H9 (cell line): Measurements from ENCODE around the gene TTC33. TPM values are rescaled to one million over a fixed set of nuclear protein-coding genes. Genes with fewer than 3 reads are reported as not detected.

ENCODE experiments used
- DNase-seq: peaks from one replicate; pipeline ENCODE4 v3.0.0-alpha.2; 2017
- H2AFZ ChIP-seq: one replicate; pipeline ENCODE4 v1.6.1; 2013; ENCODE audit warnings: mild to moderate bottlenecking, low read length, control low read depth, moderate library complexity
- H2AK5ac ChIP-seq: 2 replicates; pipeline ENCODE4 v1.6.1; 2013; ENCODE audit warnings: low read length, control low read depth, mixed read lengths; ENCODE audit not compliant: insufficient read length
- H2BK120ac ChIP-seq: one replicate; pipeline ENCODE4 v1.6.1; 2013; ENCODE audit warnings: low read depth, mild to moderate bottlenecking, low read length, control low read depth, inconsistent platforms; ENCODE audit not compliant: poor library complexity, severe bottlenecking
- H2BK12ac ChIP-seq: 2 replicates; pipeline ENCODE4 v1.6.1; 2013; ENCODE audit warnings: low read length, control low read depth, mixed read lengths, low read depth; ENCODE audit not compliant: insufficient read length
- H2BK15ac ChIP-seq: 2 replicates; pipeline ENCODE4 v1.6.1; 2013; ENCODE audit warnings: low read depth, low read length, control low read depth
- H2BK20ac ChIP-seq: one replicate; pipeline ENCODE4 v1.6.1; 2013; ENCODE audit warnings: low read depth, mild to moderate bottlenecking, low read length, control low read depth, inconsistent platforms; ENCODE audit not compliant: poor library complexity, severe bottlenecking
- H2BK5ac ChIP-seq: 2 replicates; pipeline ENCODE4 v1.6.1; 2013; ENCODE audit warnings: low read length, control low read depth, mixed read lengths; ENCODE audit not compliant: insufficient read length
- H3K14ac ChIP-seq: 2 replicates; pipeline ENCODE4 v1.6.1; 2013; ENCODE audit warnings: low read length, control low read depth; ENCODE audit not compliant: insufficient read depth
- H3K18ac ChIP-seq: 2 replicates; pipeline ENCODE4 v1.6.1; 2013; ENCODE audit warnings: low read depth, mild to moderate bottlenecking, mixed read lengths, low read length, control low read depth; ENCODE audit not compliant: insufficient read length
- H3K23ac ChIP-seq: 2 replicates; pipeline ENCODE4 v1.6.1; 2013; ENCODE audit warnings: low read length, control low read depth, mixed read lengths, low read depth; ENCODE audit not compliant: insufficient read length
- H3K23me2 ChIP-seq: 2 replicates; pipeline ENCODE4 v1.6.1; 2013; ENCODE audit warnings: low read depth, mild to moderate bottlenecking, mixed read lengths, low read length, control low read depth; ENCODE audit not compliant: insufficient read length, poor library complexity, severe bottlenecking
- H3K27ac ChIP-seq: 2 replicates; pipeline ENCODE4 v1.5.1; 2013; ENCODE audit warnings: low read length, control low read depth, mixed read lengths, low read depth; ENCODE audit not compliant: insufficient read length
- H3K27me3 ChIP-seq: 2 replicates; pipeline ENCODE4 v1.6.1; 2013; ENCODE audit warnings: low read length, control low read depth, inconsistent platforms; ENCODE audit not compliant: insufficient read depth
- H3K4ac ChIP-seq: 2 replicates; pipeline ENCODE4 v1.6.1; 2013; ENCODE audit warnings: low read depth, mild to moderate bottlenecking, control low read depth, inconsistent platforms, low read length, moderate library complexity
- H3K4me1 ChIP-seq: 2 replicates; pipeline ENCODE4 v1.6.1; 2013; ENCODE audit warnings: low read length, control low read depth, inconsistent platforms; ENCODE audit not compliant: insufficient read depth
- H3K4me2 ChIP-seq: 2 replicates; pipeline ENCODE4 v1.6.1; 2013; ENCODE audit warnings: low read length, control low read depth, mixed read lengths; ENCODE audit not compliant: insufficient read length, insufficient read depth
- H3K56ac ChIP-seq: 2 replicates; pipeline ENCODE4 v1.6.1; 2013; ENCODE audit warnings: low read depth, mild to moderate bottlenecking, mixed read lengths, low read length, control low read depth; ENCODE audit not compliant: insufficient read length
- H3K79me1 ChIP-seq: 2 replicates; pipeline ENCODE4 v1.6.1; 2013; ENCODE audit warnings: low read depth, mild to moderate bottlenecking, moderate library complexity, low read length, control low read depth, inconsistent platforms; ENCODE audit not compliant: insufficient read depth, poor library complexity, severe bottlenecking
- H3K79me2 ChIP-seq: 2 replicates; pipeline ENCODE4 v1.6.1; 2013; ENCODE audit warnings: low read length, control low read depth, inconsistent platforms; ENCODE audit not compliant: insufficient read depth
- H3K9ac ChIP-seq: 2 replicates; pipeline ENCODE4 v1.6.1; 2013; ENCODE audit warnings: low read length, control low read depth, mixed read lengths; ENCODE audit not compliant: insufficient read length; ENCODE audit errors: extremely low read depth
- H3K9me3 ChIP-seq: one replicate; pipeline ENCODE4 v1.6.1; 2013; ENCODE audit warnings: low read depth, low read length, inconsistent platforms; ENCODE audit not compliant: control insufficient read depth
- H3T11ph ChIP-seq: one replicate; pipeline ENCODE4 v1.6.1; 2013; ENCODE audit warnings: mild to moderate bottlenecking, low read length, control low read depth, inconsistent platforms
- H4K20me1 ChIP-seq: one replicate; pipeline ENCODE4 v1.6.1; 2013; ENCODE audit not compliant: control insufficient read depth, insufficient read length, insufficient read depth
- H4K5ac ChIP-seq: 2 replicates; pipeline ENCODE4 v1.6.1; 2013; ENCODE audit warnings: low read depth, mild to moderate bottlenecking, mixed read lengths, low read length, control low read depth; ENCODE audit not compliant: insufficient read length
- H4K8ac ChIP-seq: replicated peaks from 2 replicates; pipeline ENCODE4 v1.6.1; 2013; ENCODE audit warnings: low read length, control low read depth, mixed read lengths, low read depth; ENCODE audit not compliant: insufficient read length
- H4K91ac ChIP-seq: 2 replicates; pipeline ENCODE4 v1.6.1; 2013; ENCODE audit warnings: low read depth, mild to moderate bottlenecking, moderate library complexity, mixed read lengths, low read length, control low read depth; ENCODE audit not compliant: insufficient read length
- H3K27ac Mint-ChIP-seq, 3 experiments: 2 replicates in 2 of 3; 3 replicates in 1 of 3; pipeline ENCODE4 v1.8.0; 2020 to 2021; ENCODE audit warnings: mixed read lengths in 3 of 3, mild to moderate bottlenecking in 1 of 3, moderate library complexity in 1 of 3
- H3K27me3 Mint-ChIP-seq: 2 replicates; pipeline ENCODE4 v1.8.0; 2021; ENCODE audit warnings: low read depth, mild to moderate bottlenecking, moderate library complexity, mixed read lengths
- H3K36me3 Mint-ChIP-seq, 3 experiments: 2 replicates in 2 of 3; 3 replicates in 1 of 3; pipeline ENCODE4 v1.8.0; 2020 to 2021; ENCODE audit warnings: low read depth in 3 of 3, mixed read lengths in 3 of 3; ENCODE audit not compliant: insufficient read depth in 1 of 3
- H3K4me1 Mint-ChIP-seq, 2 experiments: 2 replicates each; pipeline ENCODE4 v1.8.0; 2020; ENCODE audit warnings: mixed read lengths in 2 of 2
- H3K4me3 Mint-ChIP-seq, 2 experiments: 2 replicates in 1 of 2; 3 replicates in 1 of 2; pipeline ENCODE4 v1.8.0; 2020 to 2021; ENCODE audit warnings: mild to moderate bottlenecking in 2 of 2, mixed read lengths in 2 of 2, moderate library complexity in 1 of 2
- H3K9me3 Mint-ChIP-seq, 2 experiments: 2 replicates in 1 of 2; 3 replicates in 1 of 2; pipeline ENCODE4 v1.8.0; 2020; ENCODE audit warnings: mild to moderate bottlenecking in 2 of 2, mixed read lengths in 2 of 2, moderate library complexity in 1 of 2
- CTCF ChIP-seq: fragments of 200-600 bp; sonication (generic); conservative IDR thresholded peaks from 3 replicates; pipeline ENCODE4 v1.8.0; 2021; ENCODE audit warnings: antibody characterized with exemption, mild to moderate bottlenecking
- WGBS: extraction: QIAGEN DNeasy Blood & Tissue Kit; methylation state at CpG from one replicate; pipeline ENCODE4 v1.1.7; 2013; ENCODE audit warnings: missing lambda C conversion rate, low lambda C conversion rate, mixed read lengths; ENCODE audit not compliant: insufficient read length; ENCODE audit errors: extremely low coverage; 5-methylcytosine and 5-hydroxymethylcytosine counted together
- total RNA-seq: library from RNA; stranded (reverse); gene quantifications from 2 replicates; pipeline ENCODE4 v1.2.1, GENCODE V29; 2021

The TTC33 gene
- total RNA-seq, 1 experiment from 2014 or later: 7.3 TPM

GRCh38 chr5:40801771-40802562 is 46.2 kb upstream of the TTC33 start:
- H2BK15ac ChIP-seq: no peak overlapping the region
- H4K20me1 ChIP-seq: no peaks in the 10 kb centered on the region
- no peaks in the 10 kb centered on the region for H3K79me1 ChIP-seq
- DNase-seq: no peak
- no peak overlapping the region for H2BK5ac ChIP-seq
- no peak overlapping the region for H4K91ac ChIP-seq
- no peak overlapping the region for H2AK5ac ChIP-seq
- H3K27me3 Mint-ChIP-seq: peaks cover 6% of the 10 kb centered on the region; the same call in 1 of the 2 replicates
- H2BK12ac ChIP-seq: no peak overlapping the region
- peak overlapping the region in 2 of 3 experiments; percentile 2 to 22; a peak in 3 of 7 replicates for H3K27ac Mint-ChIP-seq
- H3K4me2 ChIP-seq: no peak overlapping the region
- H3K14ac ChIP-seq: no peak overlapping the region
- H2BK20ac ChIP-seq: no peak overlapping the region
- H3K4me3 Mint-ChIP-seq: peak overlapping the region in 1 of 2 experiments; percentile 10; a peak in 1 of 5 replicates
- H4K5ac ChIP-seq: no peak overlapping the region
- H3K79me2 ChIP-seq: peaks cover 4% of the 10 kb centered on the region; the same call in 1 of the 2 replicates
- H3K27ac ChIP-seq: no peak overlapping the region
- H4K8ac ChIP-seq: no peak overlapping the region
- no peaks in the 10 kb centered on the region; the same call in 1 of the 2 replicates for H3K4me1 ChIP-seq
- H3T11ph ChIP-seq: no peak overlapping the region
- TF ChIP-seq CTCF: no peak
- no peak overlapping the region for H3K9ac ChIP-seq
- H3K27me3 ChIP-seq: no peaks in the 10 kb centered on the region
- H3K36me3 Mint-ChIP-seq: no peaks in the 10 kb centered on the region; a peak in 1 of 7 replicates
- no peak overlapping the region for H2AFZ ChIP-seq
- H3K9me3 Mint-ChIP-seq: peaks cover 0 to 2% of the 10 kb centered on the region in 2 experiments; a peak in 1 of 5 replicates
- H3K56ac ChIP-seq: no peak overlapping the region
- H3K4ac ChIP-seq: no peak overlapping the region
- WGBS: no CpG with 5 or more reads among the region's 8 CpGs
- H2BK120ac ChIP-seq: no peak overlapping the region
- no peak overlapping the region for H3K18ac ChIP-seq
- H3K4me1 Mint-ChIP-seq: peaks cover 9 to 20% of the 10 kb centered on the region in 2 experiments
- peaks cover 9% of the 10 kb centered on the region for H3K23me2 ChIP-seq
- no peaks in the 10 kb centered on the region for H3K9me3 ChIP-seq
- no peak overlapping the region for H3K23ac ChIP-seq
